WI38 (cell line): Measurements from ENCODE around the gene MRPL27.

Experiments
- H3K4me3 ChIP-seq: 2 replicates; pipeline ENCODE4 v1.5.1; 2011; ENCODE audit warnings: low read depth, mild to moderate bottlenecking, control low read depth, low read length
- CTCF ChIP-seq: IDR thresholded peaks from 2 replicates; pipeline ENCODE4 v1.5.1; 2012; ENCODE audit warnings: low read depth, mild to moderate bottlenecking, control low read depth, low read length

The MRPL27 gene

GRCh38 chr17:50364061-50364458 lies 8.9 kb downstream of the MRPL27 start:
- H3K4me3 ChIP-seq, result no peak overlapping the region
- TF ChIP-seq CTCF, result no peak

GRCh38 chr17:50363217-50364060 lies 9.5 kb downstream of the MRPL27 start:
- no peak for TF ChIP-seq CTCF
- H3K4me3 ChIP-seq, result no peak overlapping the region

GRCh38 chr17:50362661-50363060 lies 10.3 kb downstream of the MRPL27 start:
- no peak for TF ChIP-seq CTCF
- H3K4me3 ChIP-seq, result no peak overlapping the region

- TF ChIP-seq CTCF, result peak; percentile 77
- no peak overlapping the region for H3K4me3 ChIP-seq
Observed at GRCh38 chr17:50361561-50362480, 11.2 kb downstream of the MRPL27 start.

- no peak for TF ChIP-seq CTCF
- no peak overlapping the region for H3K4me3 ChIP-seq
Observed at GRCh38 chr17:50360486-50361115, 12.4 kb downstream of the MRPL27 start.

GRCh38 chr17:50359998-50360461 lies 13.0 kb downstream of the MRPL27 start:
- no peak for TF ChIP-seq CTCF

More at GRCh38 chr17:50359998-50360461, 13.0 kb downstream of the MRPL27 start:
- H3K4me3 ChIP-seq, result no peak overlapping the region
